PC-9 (cell line): Measurements from ENCODE around the gene CAPN15. TPM values are rescaled to one million over a fixed set of nuclear protein-coding genes. Genes with fewer than 3 reads are reported as not detected.

Source experiments
- BruUV-seq: library from RNA; stranded (reverse); fragments of 400-500 nt; replicated peaks from 2 replicates; lab custom pipeline; 2021; lab: Mats Ljungman, UMichigan
- CTCF ChIA-PET: fragments of 300-600 bp; sonication (Branson Sonifier 250); formaldehyde crosslinking; loops from one replicate; lab custom pipeline; 2022; ENCODE audit warnings: antibody characterized with exemption; lab: Charles Lee
- POLR2A ChIA-PET: fragments of 300-600 bp; sonication (Branson Sonifier 250); formaldehyde crosslinking; loops from one replicate; lab custom pipeline; 2022; ENCODE audit warnings: antibody characterized with exemption; ENCODE audit not compliant: unreplicated experiment; lab: Charles Lee
- DNase-seq, 2 experiments: peaks; one replicate each; pipeline versions ENCODE4 v3.0.0 to v3.0.0-alpha.2; 2015 to 2022; ENCODE audit warnings: mixed read lengths in 1 of 2
- H2AFZ ChIP-seq: fragments of 200-600 bp; sonication (generic); 2 replicates; pipeline ENCODE4 v1.8.1; 2017; ENCODE audit warnings: antibody characterized with exemption
- H3F3A ChIP-seq: fragments of 200-600 bp; sonication (generic); 2 replicates; pipeline ENCODE4 v1.8.1; 2017; ENCODE audit warnings: antibody characterized with exemption, mild to moderate bottlenecking, low read depth; ENCODE audit not compliant: insufficient read depth
- H3K27ac ChIP-seq: fragments of 200-600 bp; sonication (generic); 2 replicates; pipeline ENCODE4 v1.6.1; 2016; ENCODE audit warnings: mixed run types
- H3K27me3 ChIP-seq: fragments of 200-600 bp; sonication (generic); 2 replicates; pipeline ENCODE4 v1.6.1; 2016; ENCODE audit warnings: low read depth, mixed run types; ENCODE audit not compliant: insufficient read depth
- H3K36me3 ChIP-seq: fragments of 200-600 bp; sonication (generic); 2 replicates; pipeline ENCODE4 v1.6.1; 2016; ENCODE audit warnings: low read depth, mixed run types
- H3K4me1 ChIP-seq: fragments of 200-600 bp; sonication (generic); replicated peaks from 2 replicates; pipeline ENCODE4 v1.6.1; 2016; ENCODE audit warnings: mixed run types; ENCODE audit not compliant: insufficient read depth
- H3K4me2 ChIP-seq: fragments of 200-600 bp; sonication (generic); 2 replicates; pipeline ENCODE4 v1.6.1; 2017; ENCODE audit warnings: mixed run types
- H3K4me3 ChIP-seq: fragments of 200-600 bp; sonication (generic); 2 replicates; pipeline ENCODE4 v1.6.1; 2016; ENCODE audit warnings: mixed run types
- H3K79me2 ChIP-seq: fragments of 200-600 bp; sonication (generic); 2 replicates; pipeline ENCODE4 v1.6.1; 2017; ENCODE audit warnings: low read depth, mixed run types
- H3K9me2 ChIP-seq: fragments of 200-600 bp; sonication (generic); 2 replicates; pipeline ENCODE4 v1.8.1; 2017; ENCODE audit warnings: mild to moderate bottlenecking; ENCODE audit not compliant: insufficient read depth
- H3K9me3 ChIP-seq: fragments of 200-600 bp; sonication (generic); 2 replicates; pipeline ENCODE4 v1.8.1; 2016; ENCODE audit warnings: low read depth; ENCODE audit not compliant: insufficient read depth
- H4K20me1 ChIP-seq: fragments of 200-600 bp; sonication (generic); 2 replicates; pipeline ENCODE4 v1.8.1; 2017; ENCODE audit not compliant: insufficient read depth
- CTCF ChIP-seq: fragments of 200-600 bp; sonication (generic); conservative IDR thresholded peaks from 2 replicates; pipeline ENCODE4 v1.6.1; 2017; ENCODE audit warnings: mixed run types, antibody characterized with exemption, mild to moderate bottlenecking, moderate library complexity
- EZH2 ChIP-seq: fragments of 200-600 bp; sonication (generic); IDR thresholded peaks from 2 replicates; pipeline ENCODE4 v1.8.0; 2017; ENCODE audit warnings: antibody characterized with exemption, low read depth
- intact Hi-C: fragments of 100-400 bp; cut with micrococcal nuclease; formaldehyde crosslinking; loops from one replicate; pipeline ENCODE4 v1.10.0; 2022; ENCODE audit not compliant: unreplicated experiment
- total RNA-seq: library from RNA; stranded (reverse); gene quantifications from 2 replicates; pipeline ENCODE4 v1.2.3, GENCODE V29; 2021

The CAPN15 gene
- total RNA-seq, 1 experiment from 2014 or later, result 66.8 TPM

DNA sequence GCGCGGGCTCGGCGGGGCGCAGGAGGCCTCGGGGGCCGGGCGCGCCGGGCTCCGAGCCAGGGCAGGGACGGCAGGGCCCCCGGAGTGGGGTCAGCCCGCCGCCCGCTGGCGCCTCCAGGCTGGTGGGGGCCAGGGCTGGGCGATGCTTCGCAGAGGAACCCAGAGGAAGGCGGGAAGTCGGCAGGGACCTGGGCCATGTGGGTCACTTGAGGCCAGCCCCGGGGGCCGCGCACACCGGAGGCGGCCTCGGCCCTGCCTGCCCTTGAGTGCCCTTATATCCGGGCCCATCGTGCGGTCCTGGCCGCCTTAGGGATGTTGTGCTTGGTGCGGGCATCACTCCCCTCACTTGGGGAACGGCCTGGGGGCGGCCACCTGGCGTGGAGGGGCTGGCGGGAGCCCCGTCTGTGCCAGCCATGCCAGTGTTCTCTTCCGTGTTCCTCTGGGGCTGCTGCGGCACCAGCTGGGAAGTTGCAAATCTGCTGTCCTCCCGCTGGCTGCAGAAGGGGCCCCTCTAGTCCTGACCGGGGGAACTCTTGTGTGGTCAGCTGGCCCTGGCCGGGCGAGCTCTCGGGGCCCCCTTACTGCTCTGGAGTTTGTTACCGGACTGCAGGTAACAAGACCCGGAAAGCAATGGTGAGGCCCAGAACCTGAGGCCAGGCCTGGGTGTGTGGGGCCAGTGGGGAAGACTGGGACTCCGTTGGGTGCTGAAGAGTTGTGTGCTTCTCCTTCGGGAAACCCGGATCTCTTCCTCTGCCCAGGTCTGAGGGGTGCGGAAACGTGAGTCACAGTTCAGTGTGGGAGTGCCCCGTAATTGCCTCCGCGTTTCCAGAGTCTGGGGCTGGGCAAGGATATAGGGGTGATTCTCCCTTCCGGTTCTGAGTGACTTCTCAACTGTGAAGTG lies 849 bp downstream of the CAPN15 start:
- peak overlapping the region; percentile 94 for H3K4me2 ChIP-seq
- H3K36me3 ChIP-seq, result no peaks in the 10 kb centered on the region
- CTCF ChIA-PET, result no interaction called here
- H3K4me1 ChIP-seq, result peaks cover 32% of the 10 kb centered on the region
- DNase-seq, result peak; percentile 72 to 73
- no peaks in the 10 kb centered on the region for H3K27me3 ChIP-seq
- intact Hi-C loops, result loop anchor here (5.0 kb wide), 2 partner anchors 101 to 154 kb away; partner anchors contain the start of genes JMJD8, RAB11FIP3 and STUB1
- H3K9me3 ChIP-seq, result no peaks in the 10 kb centered on the region
- H3K9me2 ChIP-seq, result no peaks in the 10 kb centered on the region
- peaks cover 68% of the 10 kb centered on the region for H4K20me1 ChIP-seq
- POLR2A ChIA-PET, result interaction anchor here (0.5 kb wide), 1 partner anchor 380 kb away, joined by 5 read pairs; no protein-coding TSS in a partner anchor
- H2AFZ ChIP-seq, result no peak overlapping the region
- TSS peak; percentile 64 for BruUV-seq
- H3K4me3 ChIP-seq, result peak overlapping the region; percentile 90
- TF ChIP-seq EZH2 (no peak), CTCF (no peak)
- H3K79me2 ChIP-seq, result peaks cover 81% of the 10 kb centered on the region
- peak overlapping the region; percentile 76 for H3K27ac ChIP-seq
- H3F3A ChIP-seq, result peaks cover 47% of the 10 kb centered on the region

- no peak for DNase-seq
- intact Hi-C loops, result loop anchor here (5.0 kb wide), 2 partner anchors 102 to 153 kb away; partner anchors contain the start of genes JMJD8, RAB11FIP3 and STUB1
- CTCF ChIA-PET, result no interaction called here
- Histone ChIP-seq H4K20me1 (peaks cover 68% of the 10 kb centered on the region), H3K79me2 (peaks cover 86% of the 10 kb centered on the region), H3K27me3 (no peaks in the 10 kb centered on the region), H2AFZ (no peak overlapping the region), H3K4me2 (peak overlapping the region; percentile 94), H3F3A (peaks cover 49% of the 10 kb centered on the region), H3K4me3 (peak overlapping the region; percentile 90), H3K36me3 (no peaks in the 10 kb centered on the region), H3K27ac (peak overlapping the region; percentile 76), H3K9me3 (no peaks in the 10 kb centered on the region), H3K4me1 (peaks cover 38% of the 10 kb centered on the region), H3K9me2 (no peaks in the 10 kb centered on the region)
- TF ChIP-seq EZH2 (no peak), CTCF (no peak)
- TSS peak; percentile 54 for BruUV-seq
- POLR2A ChIA-PET, result no interaction called here
Measured at GRCh38 chr16:529012-529575, 1.6 kb downstream of the CAPN15 start.

- no peak overlapping the region for H3K27ac ChIP-seq
- no peaks in the 10 kb centered on the region for H3K9me2 ChIP-seq
- peaks cover 45% of the 10 kb centered on the region for H3F3A ChIP-seq
- H3K4me3 ChIP-seq, result no peak overlapping the region
- H4K20me1 ChIP-seq, result peaks cover 69% of the 10 kb centered on the region
- intact Hi-C loops, result no loop called here
- H3K79me2 ChIP-seq, result peaks cover 87% of the 10 kb centered on the region
- BruUV-seq, result no TSS peak
- no peak for DNase-seq
- H3K36me3 ChIP-seq, result no peaks in the 10 kb centered on the region
- peak overlapping the region; percentile 94 for H3K4me2 ChIP-seq
- POLR2A ChIA-PET, result no interaction called here
- CTCF ChIA-PET, result no interaction called here
- no peaks in the 10 kb centered on the region for H3K27me3 ChIP-seq
- H3K4me1 ChIP-seq, result peaks cover 38% of the 10 kb centered on the region
- TF ChIP-seq EZH2 (no peak), CTCF (no peak)
- H3K9me3 ChIP-seq, result no peaks in the 10 kb centered on the region
- no peak overlapping the region for H2AFZ ChIP-seq
Measured at GRCh38 chr16:530111-530817, 2.8 kb downstream of the CAPN15 start.
